ENCODE results near the gene ZNRD2. TPM values are rescaled to one million over a fixed set of nuclear protein-coding genes. Genes with fewer than 3 reads are reported as not detected.
A peak's percentile ranks its signal among the peaks of the same experiment; 100 is the strongest.

Gene ZNRD2
- total RNA-seq, 1 experiment from 2014 or later: 45.8 TPM

GRCh38 chr11:65530157-65530496 lies 40.1 kb upstream of the ZNRD2 start:
- DNase-seq: no peak
- TF ChIP-seq, protein P1, sequence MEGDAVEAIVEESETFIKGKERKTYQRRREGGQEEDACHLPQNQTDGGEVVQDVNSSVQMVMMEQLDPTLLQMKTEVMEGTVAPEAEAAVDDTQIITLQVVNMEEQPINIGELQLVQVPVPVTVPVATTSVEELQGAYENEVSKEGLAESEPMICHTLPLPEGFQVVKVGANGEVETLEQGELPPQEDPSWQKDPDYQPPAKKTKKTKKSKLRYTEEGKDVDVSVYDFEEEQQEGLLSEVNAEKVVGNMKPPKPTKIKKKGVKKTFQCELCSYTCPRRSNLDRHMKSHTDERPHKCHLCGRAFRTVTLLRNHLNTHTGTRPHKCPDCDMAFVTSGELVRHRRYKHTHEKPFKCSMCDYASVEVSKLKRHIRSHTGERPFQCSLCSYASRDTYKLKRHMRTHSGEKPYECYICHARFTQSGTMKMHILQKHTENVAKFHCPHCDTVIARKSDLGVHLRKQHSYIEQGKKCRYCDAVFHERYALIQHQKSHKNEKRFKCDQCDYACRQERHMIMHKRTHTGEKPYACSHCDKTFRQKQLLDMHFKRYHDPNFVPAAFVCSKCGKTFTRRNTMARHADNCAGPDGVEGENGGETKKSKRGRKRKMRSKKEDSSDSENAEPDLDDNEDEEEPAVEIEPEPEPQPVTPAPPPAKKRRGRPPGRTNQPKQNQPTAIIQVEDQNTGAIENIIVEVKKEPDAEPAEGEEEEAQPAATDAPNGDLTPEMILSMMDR (conservative IDR thresholded peaks at IDR 0.05): peak; percentile 66
- Histone ChIP-seq H3K27me3 (ENCODE audit: insufficient read depth, low read length) (no peaks in the 10 kb centered on the region), H2BK120ac (ENCODE audit: low read depth, low read length, poor library complexity, severe bottlenecking) (no peak overlapping the region), H3K9me3 (ENCODE audit: control insufficient read depth, low read depth, low read length) (no peaks in the 10 kb centered on the region), H3K23me2 (ENCODE audit: insufficient read length, low read depth, low read length, poor library complexity, severe bottlenecking) (peaks cover 4% of the 10 kb centered on the region), H3K4ac (ENCODE audit: low read depth, low read length) (no peak overlapping the region), H2BK12ac (ENCODE audit: insufficient read length, low read depth, low read length) (no peak overlapping the region), H2BK20ac (ENCODE audit: low read depth, low read length, poor library complexity, severe bottlenecking) (no peak overlapping the region), H3K79me1 (ENCODE audit: insufficient read depth, low read depth, low read length, poor library complexity, severe bottlenecking) (no peaks in the 10 kb centered on the region), H4K20me1 (ENCODE audit: control insufficient read depth, insufficient read depth, insufficient read length) (no peaks in the 10 kb centered on the region), H3K27ac (ENCODE audit: insufficient read length, low read depth, low read length) (no peak overlapping the region), H3K4me2 (ENCODE audit: insufficient read depth, insufficient read length, low read length) (no peak overlapping the region), H3K18ac (ENCODE audit: insufficient read length, low read depth, low read length) (no peak overlapping the region), H3K79me2 (ENCODE audit: insufficient read depth, low read length) (no peaks in the 10 kb centered on the region; the same call in 1 of the 2 replicates), H4K8ac (replicated peaks; ENCODE audit: insufficient read length, low read depth, low read length) (no peak overlapping the region), H4K5ac (ENCODE audit: insufficient read length, low read depth, low read length) (no peak overlapping the region), H3K14ac (ENCODE audit: insufficient read depth, low read length) (no peak overlapping the region), H3K23ac (ENCODE audit: insufficient read length, low read depth, low read length) (no peak overlapping the region), H3K4me1 (ENCODE audit: insufficient read depth, low read length) (no peaks in the 10 kb centered on the region), H2BK5ac (ENCODE audit: insufficient read length, low read length) (no peak overlapping the region), H2AFZ (ENCODE audit: low read length) (no peak overlapping the region), H4K91ac (ENCODE audit: insufficient read length, low read depth, low read length) (no peak overlapping the region), H3K56ac (ENCODE audit: insufficient read length, low read depth, low read length) (no peak overlapping the region), H2BK15ac (ENCODE audit: low read depth, low read length) (no peak overlapping the region), H3T11ph (ENCODE audit: low read length) (no peak overlapping the region), H2AK5ac (ENCODE audit: insufficient read length, low read length) (no peak overlapping the region), H3K9ac (ENCODE audit: extremely low read depth, insufficient read length, low read length) (no peak overlapping the region)
- no peak overlapping the region; a peak in 1 of 5 replicates for H3K4me3 Mint-ChIP-seq
- H3K4me1 Mint-ChIP-seq: peaks cover 4 to 6% of the 10 kb centered on the region in 2 experiments
- H3K27me3 Mint-ChIP-seq (ENCODE audit: low read depth): no peaks in the 10 kb centered on the region
- no peak overlapping the region; a peak in 1 of 7 replicates for H3K27ac Mint-ChIP-seq
- H3K36me3 Mint-ChIP-seq (ENCODE audit: insufficient read depth in 1 of 3, low read depth in 3 of 3): peaks cover 20 to 58% (median 50%) of the 10 kb centered on the region in 3 experiments
- no CpG with 5 or more reads among the region's 5 CpGs for WGBS (ENCODE audit: extremely low coverage, insufficient read length, low lambda C conversion rate)
- no peaks in the 10 kb centered on the region; a peak in 1 of 5 replicates for H3K9me3 Mint-ChIP-seq

All from H9 (cell line).